Stimulated activated CD8-positive, alpha-beta memory T cell treated with anti-CD3 and anti-CD28 coated beads, Interleukin-15, amount 100 ng/mL, for 1 hour (primary cell): ENCODE data around the gene NATD1.
"Not testable (repeated sequence)": the region's sequence is repeated elsewhere in the genome, so short reads cannot be mapped to it uniquely, and the experiment has no call there.

Experiments
- DNase-seq: peaks from one replicate; pipeline ENCODE4 v3.0.0-alpha.2; 2020; ENCODE audit warnings: low read depth

Gene NATD1

GRCh38 chr17:21247552-21248258 lies 5.5 kb downstream of the NATD1 start:
- no peak for DNase-seq

GRCh38 chr17:21246698-21247097 lies 6.5 kb downstream of the NATD1 start:
- DNase-seq: no peak

GRCh38 chr17:21245639-21246084 lies 7.5 kb downstream of the NATD1 start:
- no peak for DNase-seq

GRCh38 chr17:21243516-21244303 lies 9.5 kb downstream of the NATD1 start:
- DNase-seq: no peak

- no peak for DNase-seq
These were observed 10.3 kb downstream of the NATD1 start for GRCh38 chr17:21242780-21243515.

- DNase-seq: no peak
These were observed 11.0 kb downstream of the NATD1 start for GRCh38 chr17:21242026-21242697.

- no peak for DNase-seq
These were observed 11.6 kb downstream of the NATD1 start for GRCh38 chr17:21241564-21241963.

- DNase-seq: no peak
These were observed 12.7 kb downstream of the NATD1 start for GRCh38 chr17:21240369-21241055.

- DNase-seq: no peak
These were observed 13.4 kb downstream of the NATD1 start for GRCh38 chr17:21239680-21240368.

- no peak for DNase-seq
These were observed 17.3 kb downstream of the NATD1 start for GRCh38 chr17:21235921-21236320.

GRCh38 chr17:21233581-21234347 lies 19.4 kb downstream of the NATD1 start:
- DNase-seq: no peak

- no peak for DNase-seq
These were observed 21.0 kb downstream of the NATD1 start for GRCh38 chr17:21232033-21232749.

- DNase-seq: no peak
These were observed 21.7 kb downstream of the NATD1 start for GRCh38 chr17:21231533-21231932.

- no peak for DNase-seq
These were observed 24.4 kb downstream of the NATD1 start for GRCh38 chr17:21228845-21229244.

- no peak for DNase-seq
These were observed 25.1 kb downstream of the NATD1 start for GRCh38 chr17:21228111-21228510.

- DNase-seq: not testable (repeated sequence)
These were observed 25.9 kb downstream of the NATD1 start for GRCh38 chr17:21227277-21227676.

GRCh38 chr17:21223086-21223485 lies 30.1 kb downstream of the NATD1 start:
- no peak for DNase-seq

- no peak for DNase-seq
These were observed 34.3 kb downstream of the NATD1 start for GRCh38 chr17:21218831-21219380.

- DNase-seq: no peak
These were observed 35.1 kb downstream of the NATD1 start for GRCh38 chr17:21218101-21218500.
